ENCODE results near the gene ELMO3. TPM values are rescaled to one million over a fixed set of nuclear protein-coding genes. Genes with fewer than 3 reads are reported as not detected.
A peak's percentile ranks its signal among the peaks of the same experiment; 100 is the strongest.

ELMO3 gene
- total RNA-seq, 1 donor from 2014 or later = 0.80 TPM

DNA sequence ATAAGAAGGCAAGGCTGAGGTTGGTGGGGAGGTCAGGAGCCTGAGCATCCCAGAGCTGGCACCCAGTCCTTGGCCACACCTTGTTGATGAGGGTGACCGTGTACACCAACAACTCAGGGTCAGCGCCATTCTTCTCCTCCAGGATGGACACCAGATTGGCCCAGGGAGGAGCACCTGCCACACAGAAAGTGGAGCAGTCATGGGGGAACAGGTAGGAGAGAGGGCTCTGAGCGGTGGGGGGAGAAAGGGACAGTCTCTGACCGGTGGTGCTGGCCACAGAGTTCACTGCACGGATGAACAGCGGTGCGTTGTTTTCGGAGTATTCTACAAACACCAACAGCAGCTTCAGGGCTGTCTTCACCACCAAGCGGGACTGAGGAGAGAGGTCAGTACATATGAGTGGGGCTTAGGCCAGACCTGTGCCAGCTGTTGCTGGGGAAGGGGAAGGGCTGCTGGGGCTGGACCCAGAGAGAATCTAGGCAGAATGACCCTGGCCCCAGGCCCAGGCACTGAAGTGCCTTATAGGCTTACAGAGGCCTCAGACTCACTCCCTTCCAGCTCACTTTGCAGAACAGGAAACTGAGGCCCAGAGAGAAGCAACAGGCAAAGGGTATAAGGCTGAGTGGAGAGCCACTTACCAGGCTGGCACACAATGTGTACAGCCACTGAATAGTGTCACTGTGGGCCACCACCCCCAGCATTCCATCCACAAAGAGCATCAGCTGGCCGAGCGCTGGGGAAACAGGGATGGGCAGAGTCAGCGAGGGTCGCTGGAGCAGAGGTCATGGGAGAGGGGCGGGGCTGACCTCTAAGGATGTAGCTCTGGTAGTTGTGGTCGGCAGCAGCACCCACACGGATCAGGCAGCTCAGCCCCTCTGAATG lies 38.7 kb downstream of the ELMO3 start:
- Histone ChIP-seq H3K27me3 (ENCODE audit: low read depth) (no peaks in the 10 kb centered on the region), H3K9me3 (replicated peaks) (no peaks in the 10 kb centered on the region), H3K36me3 (peaks cover 73% of the 10 kb centered on the region), H3K4me1 (peaks cover 30% of the 10 kb centered on the region), H3K4me3 (no peak overlapping the region), H3K27ac (replicated peaks) (no peak overlapping the region)
- intact Hi-C loops (cut with micrococcal nuclease) = no loop called here
- TF ChIP-seq, protein P1, sequence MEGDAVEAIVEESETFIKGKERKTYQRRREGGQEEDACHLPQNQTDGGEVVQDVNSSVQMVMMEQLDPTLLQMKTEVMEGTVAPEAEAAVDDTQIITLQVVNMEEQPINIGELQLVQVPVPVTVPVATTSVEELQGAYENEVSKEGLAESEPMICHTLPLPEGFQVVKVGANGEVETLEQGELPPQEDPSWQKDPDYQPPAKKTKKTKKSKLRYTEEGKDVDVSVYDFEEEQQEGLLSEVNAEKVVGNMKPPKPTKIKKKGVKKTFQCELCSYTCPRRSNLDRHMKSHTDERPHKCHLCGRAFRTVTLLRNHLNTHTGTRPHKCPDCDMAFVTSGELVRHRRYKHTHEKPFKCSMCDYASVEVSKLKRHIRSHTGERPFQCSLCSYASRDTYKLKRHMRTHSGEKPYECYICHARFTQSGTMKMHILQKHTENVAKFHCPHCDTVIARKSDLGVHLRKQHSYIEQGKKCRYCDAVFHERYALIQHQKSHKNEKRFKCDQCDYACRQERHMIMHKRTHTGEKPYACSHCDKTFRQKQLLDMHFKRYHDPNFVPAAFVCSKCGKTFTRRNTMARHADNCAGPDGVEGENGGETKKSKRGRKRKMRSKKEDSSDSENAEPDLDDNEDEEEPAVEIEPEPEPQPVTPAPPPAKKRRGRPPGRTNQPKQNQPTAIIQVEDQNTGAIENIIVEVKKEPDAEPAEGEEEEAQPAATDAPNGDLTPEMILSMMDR (IDR thresholded peaks at IDR 0.05; ENCODE audit: borderline replicate concordance) = no peak
- DNase-seq = no peak

- Histone ChIP-seq H3K36me3 (peaks cover 67% of the 10 kb centered on the region), H3K27me3 (ENCODE audit: low read depth) (no peaks in the 10 kb centered on the region), H3K4me3 (no peak overlapping the region), H3K9me3 (replicated peaks) (no peaks in the 10 kb centered on the region), H3K27ac (replicated peaks) (no peak overlapping the region), H3K4me1 (peaks cover 35% of the 10 kb centered on the region)
- intact Hi-C loops (cut with micrococcal nuclease) = no loop called here
- TF ChIP-seq, protein P1 (IDR thresholded peaks at IDR 0.05; ENCODE audit: borderline replicate concordance) = no peak
- no peak for DNase-seq
These were observed 39.3 kb downstream of the ELMO3 start for GRCh38 chr16:67238278-67238575.

DNA sequence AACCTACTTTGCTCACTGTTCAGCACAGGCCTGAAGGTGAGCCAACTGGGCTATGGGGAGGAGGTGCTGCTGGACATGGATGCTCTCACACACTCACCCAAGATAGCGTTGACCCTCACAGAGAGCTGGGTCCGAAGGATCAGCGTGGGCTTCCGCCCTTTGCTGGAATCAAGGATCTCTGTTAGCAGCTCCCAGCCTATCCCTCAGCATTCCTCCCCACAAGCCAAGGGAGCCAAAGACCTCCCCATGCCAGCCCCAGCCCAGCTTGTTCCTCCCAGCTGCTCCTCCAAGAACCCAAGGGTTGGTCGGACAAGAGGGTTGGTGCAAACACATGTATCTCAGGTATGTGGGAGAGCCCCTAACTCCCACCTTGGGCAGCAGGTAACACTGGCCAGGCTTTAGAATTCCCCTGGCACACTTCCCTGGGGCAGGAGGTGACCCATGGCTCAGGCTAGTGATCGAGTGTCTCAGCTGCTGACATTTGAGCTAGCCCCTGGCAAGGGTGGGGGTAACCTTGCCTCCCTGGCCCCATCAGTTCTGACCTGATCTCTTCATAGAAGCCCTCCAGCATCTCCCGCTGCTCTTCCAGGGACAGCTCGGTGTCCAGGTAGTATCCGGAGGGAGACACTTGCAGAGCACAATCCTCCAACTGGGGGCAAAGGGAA lies 40.0 kb downstream of the ELMO3 start:
- H3K36me3 ChIP-seq = peaks cover 60% of the 10 kb centered on the region
- intact Hi-C loops (cut with micrococcal nuclease) = no loop called here
- peaks cover 43% of the 10 kb centered on the region for H3K4me1 ChIP-seq

GRCh38 chr16:67240506-67240905 lies 41.6 kb downstream of the ELMO3 start:
- peaks cover 58% of the 10 kb centered on the region for H3K4me1 ChIP-seq

More for the DNA sequence above, 40.0 kb downstream of the ELMO3 start:
- DNase-seq = no peak
- H3K9me3 ChIP-seq (replicated peaks) = no peaks in the 10 kb centered on the region
- H3K4me3 ChIP-seq = no peak overlapping the region
- no peaks in the 10 kb centered on the region for H3K27me3 ChIP-seq (ENCODE audit: low read depth)
- no peak overlapping the region for H3K27ac ChIP-seq (replicated peaks)
- TF ChIP-seq, protein P1 (IDR thresholded peaks at IDR 0.05; ENCODE audit: borderline replicate concordance) = no peak

More at GRCh38 chr16:67240506-67240905, 41.6 kb downstream of the ELMO3 start:
- TF ChIP-seq, protein P1 (IDR thresholded peaks at IDR 0.05; ENCODE audit: borderline replicate concordance) = no peak
- Histone ChIP-seq H3K9me3 (replicated peaks) (no peaks in the 10 kb centered on the region), H3K36me3 (peaks cover 44% of the 10 kb centered on the region), H3K4me3 (peak overlapping the region; percentile 12), H3K27ac (replicated peaks) (peak overlapping the region; percentile 98), H3K27me3 (ENCODE audit: low read depth) (no peaks in the 10 kb centered on the region)
- DNase-seq = no peak
- intact Hi-C loops (cut with micrococcal nuclease) = loop anchor here (5.0 kb wide), 1 partner anchor 997 kb away; the partner anchor contains the start of gene ESRP2

All from left ventricle myocardium inferior (tissue), 1 donor.